NCI-H69 (cell line): ENCODE measurements around the gene PAPSS2.
A peak's percentile ranks its signal among the peaks of the same experiment; 100 is the strongest.
"Not testable (repeated sequence)": the region's sequence is repeated elsewhere in the genome, so short reads cannot be mapped to it uniquely, and the experiment has no call there.

Source experiments
- DNase-seq: peaks from one replicate; lab custom pipeline; 2025; lab: John Stamatoyannopoulos, UW

Gene PAPSS2

DNA sequence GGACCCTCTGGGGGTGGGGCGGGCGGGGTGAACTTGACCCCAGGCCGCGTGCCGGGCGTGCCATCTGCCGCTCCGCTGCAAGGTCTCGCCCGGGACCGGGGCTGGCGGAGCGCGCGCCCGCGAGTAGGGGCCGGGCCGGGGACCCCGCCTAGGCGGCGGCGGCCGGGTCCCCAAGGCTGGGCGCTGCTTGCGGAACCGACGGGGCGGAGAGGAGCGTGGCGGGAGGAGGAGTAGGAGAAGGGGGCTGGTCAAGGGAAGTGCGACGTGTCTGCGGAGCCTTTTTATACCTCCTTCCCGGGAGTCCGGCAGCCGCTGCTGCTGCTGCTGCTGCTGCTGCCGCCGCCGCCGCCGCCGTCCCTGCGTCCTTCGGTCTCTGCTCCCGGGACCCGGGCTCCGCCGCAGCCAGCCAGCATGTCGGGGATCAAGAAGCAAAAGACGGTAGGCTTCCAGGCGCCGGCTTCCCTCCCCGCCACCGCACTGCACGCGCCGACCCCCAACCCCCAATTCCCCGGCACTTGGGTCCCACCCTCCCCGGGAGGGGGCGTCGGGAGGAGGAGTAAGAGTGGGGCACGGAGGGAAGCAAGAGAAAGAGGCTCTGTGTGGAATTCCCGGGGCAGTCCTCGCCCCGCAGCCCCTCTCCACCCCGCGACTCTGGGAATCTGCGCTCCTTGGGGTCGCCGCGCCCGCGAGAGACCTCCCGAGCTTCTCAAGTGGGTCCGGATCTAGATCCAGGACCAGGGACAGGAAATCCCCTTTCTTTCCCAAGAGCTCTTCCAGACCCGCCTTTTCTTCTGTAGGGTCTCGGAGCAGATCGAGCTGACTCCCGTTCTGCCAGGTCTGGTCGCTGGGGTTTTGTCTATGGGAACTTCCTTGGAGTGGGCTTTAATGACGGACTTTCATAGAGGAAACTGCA, at the start of gene PAPSS2:
TSS of gene PAPSS2 (plus strand) at position 308 of the 913 bp plus-strand sequence. CDS start at position 412, 104 bp downstream.
- DNase-seq = peak; percentile 76

DNA sequence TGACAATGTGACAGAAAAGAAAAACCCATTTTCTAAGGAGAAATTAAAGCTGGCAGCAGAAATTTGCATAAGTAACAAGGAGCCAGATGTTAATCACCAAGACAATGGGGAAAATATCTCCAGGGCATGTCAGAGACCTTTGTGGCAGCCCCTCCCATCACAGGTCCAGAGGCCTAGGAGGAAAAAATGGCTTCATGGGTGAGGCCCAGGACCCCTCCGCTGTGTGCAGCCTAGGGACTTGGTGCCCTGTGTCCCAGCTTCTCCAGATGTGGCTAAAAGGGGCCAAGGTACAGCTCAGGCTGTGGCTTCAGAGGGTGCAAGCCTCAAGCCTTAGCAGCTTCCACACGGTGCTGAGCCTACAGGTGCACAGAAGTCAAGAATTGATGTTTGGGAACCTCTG, 48.3 kb upstream of the PAPSS2 start:
- not testable (repeated sequence) for DNase-seq

DNA sequence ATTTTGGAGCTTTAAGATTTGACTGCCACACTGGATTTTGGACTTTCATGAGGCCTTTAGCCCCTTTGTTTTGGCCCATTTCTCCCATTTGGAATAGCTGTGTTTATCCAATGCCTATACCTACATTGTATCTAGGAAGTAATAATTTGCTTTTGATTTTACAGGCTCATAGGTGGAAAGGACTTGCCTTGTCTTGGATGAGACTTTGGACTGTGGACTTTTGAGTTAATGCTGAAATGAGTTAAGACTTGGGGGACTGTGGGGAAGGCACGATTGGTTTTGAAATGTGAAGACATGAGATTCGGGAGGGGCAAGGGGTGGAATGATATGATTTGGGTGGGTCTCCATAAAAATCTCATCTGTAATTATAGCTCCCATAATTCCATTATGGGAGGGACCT, 47.6 kb upstream of the PAPSS2 start:
- no peak for DNase-seq

DNA sequence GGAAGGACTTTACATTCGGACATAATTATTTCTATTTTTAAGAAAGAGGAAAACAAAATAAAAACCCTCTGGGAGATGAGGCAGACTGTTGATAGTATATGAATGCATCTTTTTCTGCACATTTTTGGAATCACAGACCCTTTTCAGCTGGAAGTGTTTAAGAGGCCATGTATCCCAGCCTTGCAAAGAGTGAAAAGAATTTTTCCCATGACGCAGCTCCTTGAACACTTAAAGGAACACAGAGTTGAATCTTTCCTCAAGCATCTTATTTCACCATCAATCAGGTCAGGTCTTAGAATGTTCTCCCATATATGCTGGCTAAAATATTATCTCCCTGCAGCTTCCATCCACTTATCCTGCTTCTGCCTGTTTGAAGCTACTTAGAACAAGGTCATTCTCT, 45.9 kb upstream of the PAPSS2 start:
- DNase-seq = no peak

DNA sequence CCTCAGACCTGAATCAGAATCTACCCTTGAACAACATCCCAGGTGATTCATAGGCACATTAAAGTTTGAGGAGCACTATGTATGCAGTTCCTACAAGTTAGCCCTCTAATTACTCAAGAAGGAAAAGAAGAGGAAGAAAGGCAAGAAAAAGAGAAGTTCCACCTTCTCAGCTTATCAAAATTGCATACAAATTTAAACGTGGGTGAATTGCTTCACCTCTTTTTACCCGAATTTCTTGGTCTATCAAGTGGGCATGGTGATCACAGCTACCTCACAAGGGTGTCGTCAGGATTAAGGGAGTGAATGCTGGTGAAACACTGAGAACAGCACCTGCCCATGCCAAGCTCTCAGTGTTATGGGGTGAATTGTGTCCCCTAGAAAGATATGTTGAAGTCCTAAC, 43.8 kb upstream of the PAPSS2 start:
- no peak for DNase-seq

DNA sequence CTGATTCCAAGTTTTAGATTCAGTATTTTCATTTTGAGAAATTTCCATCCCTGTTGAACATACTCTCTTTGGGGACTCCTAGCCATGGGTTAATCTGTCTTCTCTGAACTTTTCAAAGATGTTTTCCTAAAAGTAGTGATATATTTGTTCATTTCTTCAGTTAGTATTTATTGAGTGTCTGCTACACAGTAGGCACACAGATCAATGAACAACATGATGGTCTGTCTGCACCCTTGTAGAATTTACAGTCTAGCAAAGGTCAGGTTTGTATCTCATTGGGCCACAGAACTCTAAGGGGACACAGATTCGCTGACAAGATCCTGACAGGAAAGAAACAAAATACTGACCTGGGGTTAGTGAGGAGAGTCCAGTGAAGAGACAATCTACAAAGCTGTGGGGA, 42.2 kb upstream of the PAPSS2 start:
- no peak for DNase-seq

DNA sequence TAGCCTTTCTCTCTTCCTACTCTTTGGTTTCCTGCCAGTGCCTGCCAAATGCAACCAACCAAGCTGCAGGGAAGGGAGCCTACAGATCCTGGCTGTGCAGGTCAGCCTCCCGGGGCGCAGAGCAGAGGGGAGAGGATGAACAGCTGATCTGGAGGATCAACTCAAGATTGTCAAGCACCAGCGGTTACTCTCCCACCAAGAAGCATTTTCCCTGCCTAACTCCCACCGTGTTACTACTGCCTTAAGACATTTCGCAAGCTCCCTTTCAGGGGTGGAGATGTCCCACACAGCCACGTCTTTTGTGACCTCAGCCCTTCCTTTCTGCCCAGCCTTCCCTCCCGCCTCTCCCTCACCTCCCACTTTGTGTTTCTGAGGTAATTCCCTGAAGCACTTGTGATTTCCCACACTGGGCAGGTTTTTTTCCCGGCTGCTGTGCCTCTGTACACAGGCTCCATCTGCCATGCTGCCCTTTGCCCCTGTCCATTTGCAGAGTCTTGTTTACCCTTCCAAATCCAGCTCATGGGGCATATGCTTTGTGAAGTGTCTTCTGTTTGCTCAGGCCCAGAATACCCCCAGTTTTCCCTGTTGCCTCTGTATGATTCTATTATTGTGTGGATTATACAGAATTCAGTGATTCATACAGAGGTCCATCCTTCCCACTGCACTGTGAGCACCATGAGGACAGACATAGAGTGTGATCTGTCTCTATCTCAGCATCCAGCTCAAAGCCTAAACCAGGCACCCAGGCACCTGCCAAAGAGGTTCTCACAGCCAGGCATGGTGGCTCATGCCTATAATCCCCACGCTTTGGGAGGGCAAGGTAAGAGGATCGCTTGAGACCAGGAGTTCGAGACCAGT, 40.9 kb upstream of the PAPSS2 start:
- peak; percentile 97 for DNase-seq

DNA sequence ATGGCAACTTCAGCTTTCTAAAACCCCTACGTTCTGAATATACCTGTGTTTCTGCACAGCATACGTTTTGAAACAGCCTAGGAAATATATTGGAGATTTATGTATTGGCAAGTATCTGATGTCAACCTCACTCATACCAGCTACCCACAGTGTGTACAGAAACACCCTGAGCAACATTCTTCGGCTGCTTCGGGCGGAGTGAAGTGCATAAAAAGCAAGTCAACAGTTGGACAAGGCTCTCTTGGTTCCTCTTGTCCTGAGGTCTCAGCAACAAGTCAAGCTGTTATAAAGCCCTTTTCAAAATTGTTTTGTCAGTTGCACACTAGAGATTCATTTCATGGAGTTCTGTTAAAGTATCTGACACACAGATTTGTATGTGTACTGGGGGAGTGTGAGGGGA, 40.0 kb upstream of the PAPSS2 start:
- DNase-seq = peak; percentile 35

DNA sequence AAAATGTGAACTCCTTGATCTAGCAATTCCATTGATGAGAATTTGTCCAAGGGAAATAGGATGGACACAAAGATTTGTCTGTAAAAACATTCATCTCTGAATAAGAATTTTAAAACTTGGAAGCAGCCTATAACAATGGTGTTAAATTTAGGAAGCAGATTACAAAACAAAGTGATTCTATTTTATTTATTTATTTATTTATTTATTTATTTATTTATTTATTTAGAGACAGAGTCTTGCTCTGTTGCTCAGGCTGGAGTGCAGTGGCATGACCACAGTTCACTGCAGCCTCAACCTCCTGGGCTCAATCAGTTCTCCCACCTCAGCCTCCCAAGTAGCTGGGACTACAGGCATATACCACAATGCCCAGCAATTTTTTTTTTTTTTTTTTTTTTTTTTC, 38.2 kb upstream of the PAPSS2 start:
- DNase-seq = not testable (repeated sequence)

DNA sequence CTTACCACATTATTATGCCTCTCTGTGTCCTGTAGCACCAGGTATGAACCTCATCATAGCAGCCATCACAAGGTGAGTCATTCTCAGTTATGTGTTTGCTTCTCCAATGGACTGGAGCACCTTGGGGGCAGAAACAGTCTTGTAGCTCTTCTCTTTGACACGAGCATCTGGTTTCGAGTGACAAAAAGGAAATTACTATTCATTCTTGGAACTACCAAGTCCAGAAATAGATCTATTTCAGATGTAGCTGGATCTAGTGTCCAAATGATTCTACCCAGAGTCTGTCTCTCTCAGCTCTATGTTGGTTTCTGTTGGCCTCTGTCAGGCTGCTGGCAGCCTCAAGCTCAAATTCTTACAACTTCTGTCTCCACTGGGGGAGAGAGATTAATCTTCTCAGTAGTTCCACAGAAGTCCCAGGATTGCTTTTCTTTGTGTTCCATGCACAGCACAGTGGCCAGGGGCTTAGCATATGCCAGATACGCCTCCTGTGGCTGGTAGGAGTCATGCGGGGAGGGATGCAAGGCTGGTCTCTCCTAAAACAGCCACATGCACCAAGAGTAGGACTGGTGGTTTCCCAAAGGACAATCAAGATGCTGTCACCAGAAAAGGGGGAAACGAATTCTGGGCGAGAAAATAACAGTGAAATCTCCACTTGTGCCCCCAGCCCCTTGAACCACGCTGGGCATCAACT, 37.2 kb upstream of the PAPSS2 start:
- DNase-seq = peak; percentile 58

DNA sequence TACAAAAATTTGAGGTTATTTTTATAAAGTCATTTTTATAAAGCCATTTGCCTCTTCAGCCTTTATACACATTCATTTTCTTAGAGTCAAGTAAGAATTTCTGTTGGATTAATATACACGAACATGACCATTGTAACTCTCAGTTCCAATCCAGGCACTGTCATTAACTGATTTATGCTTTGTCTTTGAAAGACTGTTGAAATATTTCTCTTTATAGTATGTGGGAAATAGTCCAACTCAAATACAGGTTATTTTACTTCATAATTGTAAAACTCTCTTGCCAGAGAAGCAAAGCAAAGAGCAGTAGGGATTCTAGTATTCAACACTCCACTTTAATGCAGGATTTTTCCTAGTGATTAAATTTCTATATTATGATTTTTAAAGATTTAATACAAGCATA, 36.5 kb upstream of the PAPSS2 start:
- DNase-seq = peak; percentile 38

DNA sequence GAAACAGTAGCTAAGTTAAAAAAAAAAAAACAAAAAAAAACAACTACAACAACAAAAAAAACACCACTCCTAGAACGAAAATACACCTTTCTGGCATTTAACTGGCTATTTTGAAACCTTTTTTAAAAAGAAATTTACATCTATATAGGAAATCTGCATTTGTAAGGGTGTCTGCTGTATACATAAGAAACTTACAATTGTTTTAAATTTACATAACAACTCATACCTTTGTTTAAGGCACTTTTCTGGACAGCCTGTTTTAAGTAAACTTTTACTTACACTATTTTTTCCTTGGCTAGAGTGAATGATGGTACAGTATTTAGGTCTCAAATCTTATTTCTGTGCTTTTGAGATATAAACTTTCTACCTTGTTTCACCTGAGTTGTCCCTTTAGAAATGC, 34.0 kb upstream of the PAPSS2 start:
- DNase-seq = no peak

DNA sequence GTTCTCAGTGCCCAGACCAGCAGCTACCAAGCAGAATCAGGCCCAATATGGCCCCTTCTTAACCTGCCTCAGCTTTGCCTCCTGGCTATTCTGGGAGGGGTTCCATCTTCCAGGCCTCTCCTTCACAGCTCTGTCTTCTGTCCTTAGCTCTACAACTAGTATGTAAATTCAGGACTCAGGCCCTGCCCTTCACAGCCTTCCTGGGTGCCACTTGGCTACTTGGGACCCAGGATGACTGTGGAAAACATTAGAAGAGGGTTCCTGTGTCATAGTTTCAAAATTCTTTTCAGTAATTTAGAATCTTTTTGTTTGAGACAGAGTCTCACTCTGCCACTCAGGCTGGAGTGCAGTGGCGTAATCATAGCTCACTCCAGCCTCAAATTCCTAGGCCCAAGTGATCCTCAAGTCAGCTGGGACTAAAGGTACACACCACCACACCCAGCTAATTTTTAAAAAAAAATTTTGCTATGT, 33.2 kb upstream of the PAPSS2 start:
- DNase-seq = no peak

DNA sequence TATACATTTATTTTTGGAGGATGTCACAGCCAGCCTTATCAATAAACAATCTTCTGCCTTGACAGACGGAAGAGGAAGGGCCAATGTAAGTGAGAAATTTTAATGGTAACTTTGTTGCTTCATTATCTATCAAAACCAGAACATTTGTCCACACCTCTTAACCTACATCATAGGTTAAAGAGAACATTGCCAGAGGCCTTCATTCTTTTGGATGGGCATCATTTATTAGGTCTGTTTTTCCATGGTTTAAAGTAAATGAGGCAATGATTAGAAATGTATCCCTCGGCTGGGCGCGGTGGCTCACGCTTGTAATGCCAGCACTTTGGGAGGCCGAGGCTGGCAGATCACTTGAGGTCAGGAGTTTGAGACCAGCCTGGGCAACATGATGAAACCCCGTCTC, 29.5 kb upstream of the PAPSS2 start:
- DNase-seq = no peak

DNA sequence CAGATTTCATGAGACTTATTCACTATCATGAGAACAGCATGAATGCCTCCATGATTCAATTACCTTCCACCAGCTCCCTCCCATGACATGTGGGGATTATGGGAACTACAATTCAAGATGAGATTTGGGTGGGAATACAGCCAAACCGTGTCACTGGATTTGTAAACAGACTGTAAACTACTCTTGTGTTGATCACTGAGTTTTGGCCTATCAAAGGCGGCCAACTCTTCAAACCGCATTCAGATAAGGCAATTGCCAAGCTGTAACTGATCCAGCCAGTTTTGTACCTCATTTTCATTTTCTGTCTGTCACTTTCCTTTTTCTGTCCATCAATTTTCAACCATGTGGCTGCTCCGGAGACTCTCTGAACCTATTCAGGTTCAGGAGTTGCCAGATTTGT, 27.2 kb upstream of the PAPSS2 start:
- no peak for DNase-seq

DNA sequence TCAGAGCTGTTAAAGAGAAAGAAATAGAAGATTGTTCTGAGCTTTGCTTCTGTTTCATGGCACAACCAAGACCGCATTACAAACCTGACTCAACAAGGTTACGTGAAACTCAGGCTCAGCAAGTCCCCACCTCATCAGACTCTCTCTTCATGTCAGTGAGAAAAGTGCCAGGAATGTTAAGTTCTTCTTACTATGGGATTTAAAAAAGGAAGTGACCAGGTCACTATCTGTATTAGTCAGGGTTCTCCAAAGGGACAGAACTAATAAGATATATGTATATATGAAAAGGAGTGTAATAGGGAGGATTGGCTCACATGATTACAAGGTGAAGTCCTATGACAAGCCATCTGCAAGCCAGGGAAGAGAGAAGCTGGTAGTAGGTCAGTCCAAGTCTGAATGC, 25.4 kb upstream of the PAPSS2 start:
- no peak for DNase-seq

DNA sequence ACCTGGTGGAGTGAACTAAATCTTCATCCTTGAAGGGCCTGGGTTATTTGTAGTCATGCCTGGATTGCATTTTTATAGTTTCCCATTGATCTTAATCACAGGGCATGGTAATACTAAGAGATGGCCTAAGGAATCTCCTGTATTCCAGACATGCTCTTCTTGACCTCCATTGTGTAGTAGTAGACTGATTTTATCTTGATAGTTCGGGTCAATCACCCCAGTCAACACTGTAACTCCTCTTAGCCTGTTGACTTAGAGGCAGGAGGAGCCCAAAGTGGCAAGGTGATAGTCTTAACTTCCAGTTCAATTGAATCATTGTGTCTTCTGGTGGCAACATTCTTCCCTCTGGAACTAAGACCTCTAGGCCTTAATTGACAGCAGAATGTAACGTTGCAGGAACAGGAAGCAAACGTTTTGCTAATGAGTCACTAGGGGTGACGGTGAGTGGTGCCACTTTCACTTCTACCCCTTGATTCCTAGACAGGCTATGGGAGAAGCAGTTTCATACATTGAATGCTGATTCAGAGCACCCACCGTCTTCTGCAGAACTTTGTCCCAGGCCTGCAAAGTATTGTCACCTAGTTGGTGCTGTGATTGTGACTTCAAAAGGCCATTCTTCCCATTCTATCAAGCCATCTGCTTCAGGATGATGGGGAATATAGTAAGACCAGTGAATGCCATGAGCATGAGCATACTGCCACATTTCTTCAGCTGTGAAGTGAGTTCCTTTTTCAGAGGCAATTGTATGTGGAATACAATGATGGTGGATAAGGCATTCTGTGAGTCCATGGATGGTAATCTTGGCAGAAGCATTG, 24.0 kb upstream of the PAPSS2 start:
- DNase-seq = no peak

DNA sequence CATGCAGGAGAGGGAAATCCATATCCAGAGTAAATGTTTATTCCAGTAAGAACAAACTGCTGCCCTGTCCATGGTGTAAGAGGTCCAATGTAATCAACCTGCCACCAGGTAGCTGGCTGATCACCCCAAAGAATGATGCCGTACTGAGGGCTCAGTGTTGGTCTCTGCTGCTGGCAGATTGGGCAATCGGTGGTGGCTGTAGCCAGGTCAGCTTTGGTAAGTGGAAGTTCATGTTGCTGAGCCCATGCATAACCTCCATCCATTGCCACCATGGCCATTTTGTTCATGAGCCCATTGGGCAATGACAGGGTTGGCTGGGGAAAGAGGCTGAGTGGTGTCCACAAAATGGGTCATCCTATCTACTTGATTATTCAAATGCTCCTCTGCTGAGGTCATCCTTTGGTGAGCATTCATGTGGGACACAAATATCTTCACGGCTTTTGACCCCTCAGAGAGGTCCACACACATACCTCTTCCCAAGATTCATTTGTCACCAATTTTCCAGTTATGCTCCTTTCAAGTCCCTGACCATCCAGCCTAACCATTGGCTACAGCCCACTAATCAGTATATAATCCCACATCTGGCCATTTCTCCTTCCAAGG, 23.3 kb upstream of the PAPSS2 start:
- DNase-seq = no peak

DNA sequence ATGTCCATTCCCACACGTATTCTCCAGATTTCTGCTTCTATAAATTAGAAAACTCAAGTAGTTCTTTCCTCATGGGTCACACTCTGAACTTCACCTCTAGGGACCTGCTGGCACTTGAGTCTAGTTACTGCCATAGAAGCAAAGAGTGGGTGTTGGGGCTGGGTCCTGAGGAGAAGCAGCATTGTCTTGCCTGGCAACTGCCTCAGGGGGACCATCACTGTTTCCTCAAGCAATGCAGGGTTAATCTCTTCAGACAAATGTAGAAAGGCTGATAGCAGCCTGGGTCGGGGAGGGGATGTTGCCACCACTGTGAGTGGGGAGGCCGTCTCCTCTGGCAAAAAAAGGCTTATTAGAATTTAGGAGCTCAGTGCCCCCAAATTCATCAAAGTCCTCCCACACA, 20.2 kb upstream of the PAPSS2 start:
- no peak for DNase-seq

DNA sequence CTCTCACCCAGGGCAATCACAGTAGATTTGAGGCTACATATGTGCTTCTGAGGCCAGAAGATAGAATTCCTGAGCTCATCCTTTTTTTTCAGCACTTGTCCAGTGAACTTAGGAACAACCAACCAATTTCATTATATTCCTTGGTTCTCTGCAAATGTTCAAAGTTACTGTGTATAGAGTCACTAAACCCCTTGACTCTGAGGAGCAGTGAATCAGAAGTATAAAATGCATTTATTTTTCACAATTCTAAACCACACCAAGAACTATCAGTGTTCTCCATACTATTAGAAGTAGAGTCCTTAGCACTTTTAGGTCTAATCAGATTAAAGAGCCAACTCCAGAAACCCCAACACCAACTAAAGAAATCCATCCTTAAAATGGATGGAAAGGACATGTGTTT, 19.6 kb upstream of the PAPSS2 start:
- no peak for DNase-seq

DNA sequence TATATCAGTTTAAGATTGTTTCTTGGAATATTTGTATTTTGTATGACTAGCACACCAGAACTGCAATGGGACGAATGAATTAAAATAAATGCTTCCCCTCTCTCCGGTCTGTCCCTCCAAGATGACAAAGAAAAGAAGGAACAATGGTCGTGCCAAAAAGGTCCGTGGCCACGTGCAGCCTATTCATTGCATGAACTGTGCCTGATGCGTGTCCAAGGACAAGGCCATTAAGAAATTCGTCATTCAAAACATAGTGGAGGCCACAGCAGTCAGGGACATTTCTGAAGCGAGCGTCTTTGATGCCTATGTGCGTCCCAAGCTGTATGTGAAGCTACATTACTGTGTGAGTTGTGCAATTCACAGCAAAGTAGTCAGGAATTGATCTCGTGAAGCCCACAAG, 17.2 kb upstream of the PAPSS2 start:
- no peak for DNase-seq
